DND-41 (cell line): ENCODE measurements around the gene LAMA4.

Source experiments
- ATAC-seq: fragments of 200-7000 bp; cut with Tn5 transposase; 3 replicates; pipeline ENCODE4 v1.9.1; 2021; ENCODE audit warnings: low read depth; ENCODE audit not compliant: insufficient read depth
- DNase-seq: peaks from one replicate; pipeline ENCODE4 v3.0.0-alpha.2; 2020
- H2AFZ ChIP-seq: 2 replicates; pipeline ENCODE4 v1.6.0; 2012; ENCODE audit warnings: low read depth, low read length
- H3K27ac ChIP-seq: 2 replicates; pipeline ENCODE4 v1.5.1; 2012; ENCODE audit warnings: low read length, inconsistent platforms
- H3K27me3 ChIP-seq: fragments of 200-600 bp; sonication (generic); 2 replicates; pipeline ENCODE4 v1.6.0; 2012; ENCODE audit warnings: low read length, mild to moderate bottlenecking, inconsistent platforms; ENCODE audit not compliant: insufficient read depth, poor library complexity
- H3K36me3 ChIP-seq: 2 replicates; pipeline ENCODE4 v1.5.1; 2012; ENCODE audit warnings: low read length, inconsistent platforms; ENCODE audit not compliant: insufficient read depth
- H3K4me1 ChIP-seq: 2 replicates; pipeline ENCODE4 v1.5.1; 2012; ENCODE audit warnings: mild to moderate bottlenecking, low read length; ENCODE audit not compliant: insufficient read depth
- H3K4me2 ChIP-seq: 2 replicates; pipeline ENCODE4 v1.6.0; 2012; ENCODE audit warnings: mild to moderate bottlenecking, moderate library complexity, low read length, inconsistent platforms; ENCODE audit not compliant: insufficient read depth
- H3K4me3 ChIP-seq, 2 experiments: fragments of 200-600 bp in 1 of 2; shearing (Covaris generic) in 1 of 2; 2 replicates each; pipeline ENCODE4 v1.5.1; 2012 to 2016; ENCODE audit warnings: inconsistent platforms in 2 of 2, low read length in 2 of 2, mild to moderate bottlenecking in 2 of 2, low read depth in 1 of 2, moderate library complexity in 1 of 2
- H3K79me2 ChIP-seq: 2 replicates; pipeline ENCODE4 v1.6.0; 2012; ENCODE audit warnings: low read length, inconsistent platforms; ENCODE audit not compliant: insufficient read depth
- H3K9ac ChIP-seq: 2 replicates; pipeline ENCODE4 v1.6.0; 2012; ENCODE audit warnings: low read depth, mild to moderate bottlenecking, inconsistent platforms, low read length, moderate library complexity
- H3K9me3 ChIP-seq: 2 replicates; pipeline ENCODE4 v1.5.1; 2012; ENCODE audit warnings: low read length, moderate library complexity, mild to moderate bottlenecking, inconsistent platforms; ENCODE audit not compliant: insufficient read depth, severe bottlenecking
- H4K20me1 ChIP-seq: 2 replicates; pipeline ENCODE4 v1.6.0; 2012; ENCODE audit warnings: low read length; ENCODE audit not compliant: insufficient read depth
- EZH2 ChIP-seq: IDR thresholded peaks from 3 replicates; pipeline ENCODE4 v1.6.1; 2012; ENCODE audit warnings: borderline replicate concordance, low read depth, mild to moderate bottlenecking, moderate library complexity, low read length, inconsistent platforms; ENCODE audit not compliant: severe bottlenecking
- TF ChIP-seq, protein P1 (sequence below): IDR thresholded peaks from 2 replicates; pipeline ENCODE4 v1.5.1; 2012; ENCODE audit warnings: borderline replicate concordance, low read length, moderate library complexity, mild to moderate bottlenecking; ENCODE audit not compliant: poor library complexity, severe bottlenecking; ENCODE audit errors: extremely low read depth

The LAMA4 gene

GRCh38 chr6:112259337-112259675, 4.9 kb upstream of the LAMA4 start:
- DNase-seq = no peak
- ATAC-seq = no peak
- no peak overlapping the region for H3K27ac ChIP-seq
- no peak overlapping the region for H3K4me3 ChIP-seq
- no peaks in the 10 kb centered on the region for H4K20me1 ChIP-seq
- no peaks in the 10 kb centered on the region for H3K79me2 ChIP-seq
- TF ChIP-seq, protein P1, sequence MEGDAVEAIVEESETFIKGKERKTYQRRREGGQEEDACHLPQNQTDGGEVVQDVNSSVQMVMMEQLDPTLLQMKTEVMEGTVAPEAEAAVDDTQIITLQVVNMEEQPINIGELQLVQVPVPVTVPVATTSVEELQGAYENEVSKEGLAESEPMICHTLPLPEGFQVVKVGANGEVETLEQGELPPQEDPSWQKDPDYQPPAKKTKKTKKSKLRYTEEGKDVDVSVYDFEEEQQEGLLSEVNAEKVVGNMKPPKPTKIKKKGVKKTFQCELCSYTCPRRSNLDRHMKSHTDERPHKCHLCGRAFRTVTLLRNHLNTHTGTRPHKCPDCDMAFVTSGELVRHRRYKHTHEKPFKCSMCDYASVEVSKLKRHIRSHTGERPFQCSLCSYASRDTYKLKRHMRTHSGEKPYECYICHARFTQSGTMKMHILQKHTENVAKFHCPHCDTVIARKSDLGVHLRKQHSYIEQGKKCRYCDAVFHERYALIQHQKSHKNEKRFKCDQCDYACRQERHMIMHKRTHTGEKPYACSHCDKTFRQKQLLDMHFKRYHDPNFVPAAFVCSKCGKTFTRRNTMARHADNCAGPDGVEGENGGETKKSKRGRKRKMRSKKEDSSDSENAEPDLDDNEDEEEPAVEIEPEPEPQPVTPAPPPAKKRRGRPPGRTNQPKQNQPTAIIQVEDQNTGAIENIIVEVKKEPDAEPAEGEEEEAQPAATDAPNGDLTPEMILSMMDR = no peak
- TF ChIP-seq EZH2 = no peak
- H3K4me1 ChIP-seq = no peaks in the 10 kb centered on the region
- H3K36me3 ChIP-seq = no peaks in the 10 kb centered on the region
- H3K9ac ChIP-seq = no peak overlapping the region
- H3K27me3 ChIP-seq = peaks cover 7% of the 10 kb centered on the region
- no peaks in the 10 kb centered on the region for H3K9me3 ChIP-seq
- no peak overlapping the region for H3K4me2 ChIP-seq
- H2AFZ ChIP-seq = no peak overlapping the region

DNA sequence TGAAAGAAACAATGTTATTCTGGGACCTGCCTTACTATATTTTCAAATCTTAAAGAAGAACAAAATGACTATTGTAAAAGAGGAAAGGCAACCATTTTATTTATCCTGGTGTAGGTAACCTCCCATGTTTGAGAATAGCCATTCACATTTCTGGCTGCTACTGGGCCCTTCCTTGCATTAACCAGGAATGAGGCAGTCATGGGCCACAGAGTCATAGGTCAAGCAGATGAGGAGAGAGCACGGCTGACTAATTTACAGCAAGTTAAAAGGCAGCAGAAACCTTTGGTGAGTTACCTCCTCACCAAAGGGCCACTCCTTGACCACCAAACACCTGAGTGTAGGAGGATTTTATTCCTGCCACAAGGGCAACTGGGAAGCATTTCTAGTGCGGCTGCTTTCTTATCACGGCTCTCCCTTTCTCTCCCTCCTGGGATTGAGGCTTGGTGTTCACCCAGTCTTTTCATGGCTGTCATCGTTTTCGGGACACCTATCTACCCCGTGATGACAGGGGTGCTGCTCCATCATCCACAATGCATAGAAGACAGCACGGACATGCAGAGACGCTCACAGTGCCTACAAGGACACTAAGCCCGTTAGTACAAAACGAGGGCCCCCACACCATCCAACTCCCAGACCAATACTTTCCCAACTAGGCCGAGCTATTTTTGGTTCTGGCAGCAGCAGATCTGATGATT, 4.4 kb upstream of the LAMA4 start:
- Histone ChIP-seq H3K27ac (no peak overlapping the region), H3K9ac (no peak overlapping the region), H3K9me3 (no peaks in the 10 kb centered on the region), H3K4me1 (no peaks in the 10 kb centered on the region), H3K4me3 (no peak overlapping the region), H3K36me3 (no peaks in the 10 kb centered on the region), H4K20me1 (no peaks in the 10 kb centered on the region), H3K27me3 (peaks cover 7% of the 10 kb centered on the region), H3K79me2 (no peaks in the 10 kb centered on the region), H3K4me2 (no peak overlapping the region), H2AFZ (no peak overlapping the region)
- DNase-seq (no peak), ATAC-seq (no peak)
- TF ChIP-seq, protein P1 = no peak
- no peak for TF ChIP-seq EZH2

DNA sequence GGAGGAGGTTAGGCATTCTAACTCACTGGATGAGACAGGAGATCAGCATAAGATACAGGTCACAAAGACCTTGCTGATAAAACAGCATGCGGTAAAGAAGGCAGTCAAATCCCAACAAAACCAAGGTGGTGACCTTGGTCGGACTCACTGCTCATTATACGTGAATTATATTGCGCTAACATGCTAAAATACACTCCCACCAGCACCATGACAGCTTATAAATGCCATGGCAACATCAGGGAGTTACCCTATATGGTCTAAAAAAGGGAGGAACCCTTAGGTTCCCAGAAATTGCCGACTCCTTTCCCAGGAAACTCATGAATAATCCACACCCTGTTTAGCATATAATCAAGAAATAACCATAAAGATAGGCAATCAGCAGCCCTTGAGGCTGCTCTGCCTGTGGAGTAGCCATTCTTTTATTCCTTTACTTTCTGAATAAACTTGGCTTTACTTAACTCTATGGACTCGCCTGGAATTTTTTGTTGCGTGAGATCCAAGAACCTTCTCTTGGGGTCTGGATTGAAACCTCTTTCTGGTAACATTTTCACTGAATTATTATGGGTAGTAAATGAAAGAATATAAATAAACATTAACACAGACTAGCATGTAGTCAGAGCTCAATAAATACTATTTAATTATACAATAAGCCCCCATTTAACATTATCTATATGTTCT, 3.0 kb upstream of the LAMA4 start:
- H3K79me2 ChIP-seq = no peaks in the 10 kb centered on the region
- H3K27me3 ChIP-seq = peaks cover 7% of the 10 kb centered on the region
- H3K4me3 ChIP-seq = no peak overlapping the region
- H3K4me1 ChIP-seq = no peaks in the 10 kb centered on the region
- H4K20me1 ChIP-seq = no peaks in the 10 kb centered on the region
- TF ChIP-seq EZH2 = no peak
- TF ChIP-seq, protein P1 = no peak
- H3K27ac ChIP-seq = no peak overlapping the region
- DNase-seq = no peak
- ATAC-seq = no peak
- no peaks in the 10 kb centered on the region for H3K9me3 ChIP-seq
- H2AFZ ChIP-seq = no peak overlapping the region
- no peak overlapping the region for H3K9ac ChIP-seq
- H3K4me2 ChIP-seq = no peak overlapping the region
- no peaks in the 10 kb centered on the region for H3K36me3 ChIP-seq
